GM19238 (cell line): Measurements from ENCODE around the gene ATN1.
"Not testable (repeated sequence)": the region's sequence is repeated elsewhere in the genome, so short reads cannot be mapped to it uniquely, and the experiment has no call there.

ENCODE experiments used
- DNase-seq: peaks from one replicate; pipeline ENCODE4 v3.0.0; 2011; ENCODE audit warnings: low spot score; ENCODE audit not compliant: insufficient read length

Gene ATN1

DNA sequence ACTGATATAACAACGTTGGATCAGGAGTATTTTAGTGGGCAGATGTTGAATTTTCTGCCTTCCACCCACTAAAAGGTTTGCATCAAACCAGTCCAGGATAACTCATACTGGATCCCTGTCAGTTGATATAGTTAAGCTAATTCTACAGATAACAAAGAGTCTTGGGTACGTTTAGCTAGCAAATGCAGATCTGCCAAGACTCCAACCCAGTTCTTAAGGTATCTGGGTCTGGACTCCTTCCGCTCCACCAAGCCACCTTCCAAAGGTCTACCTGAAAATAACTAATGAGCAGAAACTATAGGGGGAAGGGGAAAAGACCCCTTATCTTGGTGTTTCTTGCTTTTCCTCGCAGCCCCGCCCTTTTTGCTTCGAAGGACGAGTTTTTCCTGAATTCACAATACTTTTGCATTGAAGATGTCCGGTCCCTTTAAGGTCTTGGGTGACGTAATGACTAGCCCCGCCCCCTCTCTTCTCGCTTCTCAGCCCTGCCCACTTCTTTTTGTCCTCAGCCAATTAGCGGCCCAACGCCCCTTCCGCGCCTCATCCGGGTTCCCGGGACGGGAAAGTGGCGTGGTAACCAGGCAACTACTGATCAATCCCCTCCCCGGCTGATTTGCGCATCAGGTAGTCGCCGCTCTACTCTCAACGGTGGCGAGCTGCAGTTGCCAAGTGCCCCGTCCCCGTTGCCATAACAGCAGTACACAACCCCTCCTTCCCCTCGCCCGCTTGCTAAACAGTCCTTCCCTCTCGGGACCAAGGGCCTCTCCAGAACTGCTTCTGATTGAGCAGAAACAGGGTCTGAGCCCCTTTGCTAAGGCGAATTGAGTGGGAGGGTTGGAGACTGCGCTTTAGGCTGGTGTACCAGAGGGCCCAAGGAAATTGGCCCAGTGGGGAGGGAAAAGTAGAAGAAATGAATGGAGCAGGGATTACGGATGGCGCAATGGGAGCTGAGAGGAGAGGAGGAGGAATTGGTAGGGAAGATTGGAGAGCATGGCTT is 23.2 kb upstream of the ATN1 start, which contains the start of gene LRRC23:
Gene LRRC23, plus strand, starts transcription at position 543 of the 997 bp plus-strand sequence. CDS start 812 bp downstream, outside the sequence.
- peak; percentile 92 for DNase-seq

DNA sequence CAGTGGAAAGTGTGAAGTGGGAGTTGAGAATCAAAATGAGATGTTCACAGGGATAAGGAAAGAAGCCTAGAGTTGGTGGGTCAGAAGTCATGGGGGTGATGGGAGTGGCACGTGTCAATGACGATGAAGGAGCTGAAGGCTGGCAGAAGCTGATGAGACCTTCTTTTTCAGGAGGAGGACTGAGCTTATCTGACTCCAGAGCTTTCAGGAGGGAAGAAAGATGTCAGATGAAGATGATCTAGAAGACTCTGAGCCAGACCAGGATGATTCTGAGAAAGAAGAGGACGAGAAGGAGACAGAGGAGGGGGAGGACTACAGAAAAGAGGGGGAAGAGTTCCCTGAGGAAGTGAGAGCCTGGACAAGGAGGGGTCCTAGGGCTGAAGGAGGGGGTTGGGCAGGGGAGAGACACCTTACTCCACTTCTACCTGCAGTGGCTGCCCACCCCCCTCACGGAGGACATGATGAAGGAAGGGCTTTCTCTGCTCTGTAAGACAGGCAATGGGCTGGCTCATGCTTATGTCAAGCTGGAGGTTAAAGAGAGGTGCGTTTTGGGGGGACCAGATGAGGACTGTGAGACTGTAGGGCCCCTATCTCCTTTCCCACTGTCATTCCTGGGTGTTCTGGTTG is 22.2 kb upstream of the ATN1 start:
- no peak for DNase-seq

DNA sequence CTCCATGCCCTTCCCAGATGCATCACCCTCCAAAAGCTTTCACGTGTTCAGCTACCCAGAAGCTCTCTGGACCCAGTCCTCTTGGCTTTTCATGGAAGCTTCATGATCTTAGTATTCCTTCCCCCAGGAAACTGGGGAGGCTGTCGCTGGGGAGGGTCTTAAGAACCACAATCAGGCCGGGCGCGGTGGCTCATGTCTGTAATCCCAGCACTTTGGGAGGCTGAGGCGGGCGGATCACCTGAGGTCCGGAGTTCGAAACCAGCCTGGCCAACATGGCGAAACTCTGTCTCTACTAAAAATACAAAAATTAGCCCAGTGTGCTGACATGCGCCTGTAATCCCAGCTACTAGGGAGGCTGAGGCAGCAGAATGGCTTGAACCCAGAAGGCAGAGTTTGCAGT is 19.6 kb upstream of the ATN1 start:
- not testable (repeated sequence) for DNase-seq

DNA sequence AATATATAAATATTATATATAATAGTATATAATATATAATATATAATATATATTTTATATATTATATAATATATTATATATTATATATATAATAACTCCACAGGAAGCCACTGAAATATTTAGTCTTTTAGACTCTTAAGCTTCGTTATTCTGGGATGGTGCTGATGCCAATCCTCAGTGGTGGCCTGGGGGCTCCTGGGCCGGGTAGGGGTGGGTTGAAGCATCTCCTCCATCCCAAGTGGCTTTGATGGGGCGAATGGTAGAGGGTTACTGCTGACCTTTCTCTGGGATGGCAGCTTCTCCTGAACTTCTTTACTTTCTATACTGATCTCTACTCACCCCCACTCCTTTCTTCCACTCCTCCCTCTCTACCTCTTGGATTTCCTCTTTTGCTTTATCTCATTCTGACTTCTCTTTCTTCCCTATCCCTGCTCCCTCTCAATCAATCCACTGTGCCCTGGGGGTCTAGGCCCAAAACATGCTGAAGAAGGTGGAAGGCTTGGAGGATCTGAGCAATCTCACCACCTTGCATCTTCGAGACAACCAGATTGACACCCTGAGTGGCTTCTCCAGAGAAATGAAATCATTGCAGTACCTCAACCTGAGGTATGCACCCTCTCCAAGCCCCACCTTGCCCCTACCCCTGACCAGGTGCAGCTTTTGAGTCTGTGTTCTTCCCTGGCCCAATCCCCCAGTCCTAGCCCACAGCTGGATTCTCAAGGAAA is 18.2 kb upstream of the ATN1 start:
- no peak for DNase-seq

DNA sequence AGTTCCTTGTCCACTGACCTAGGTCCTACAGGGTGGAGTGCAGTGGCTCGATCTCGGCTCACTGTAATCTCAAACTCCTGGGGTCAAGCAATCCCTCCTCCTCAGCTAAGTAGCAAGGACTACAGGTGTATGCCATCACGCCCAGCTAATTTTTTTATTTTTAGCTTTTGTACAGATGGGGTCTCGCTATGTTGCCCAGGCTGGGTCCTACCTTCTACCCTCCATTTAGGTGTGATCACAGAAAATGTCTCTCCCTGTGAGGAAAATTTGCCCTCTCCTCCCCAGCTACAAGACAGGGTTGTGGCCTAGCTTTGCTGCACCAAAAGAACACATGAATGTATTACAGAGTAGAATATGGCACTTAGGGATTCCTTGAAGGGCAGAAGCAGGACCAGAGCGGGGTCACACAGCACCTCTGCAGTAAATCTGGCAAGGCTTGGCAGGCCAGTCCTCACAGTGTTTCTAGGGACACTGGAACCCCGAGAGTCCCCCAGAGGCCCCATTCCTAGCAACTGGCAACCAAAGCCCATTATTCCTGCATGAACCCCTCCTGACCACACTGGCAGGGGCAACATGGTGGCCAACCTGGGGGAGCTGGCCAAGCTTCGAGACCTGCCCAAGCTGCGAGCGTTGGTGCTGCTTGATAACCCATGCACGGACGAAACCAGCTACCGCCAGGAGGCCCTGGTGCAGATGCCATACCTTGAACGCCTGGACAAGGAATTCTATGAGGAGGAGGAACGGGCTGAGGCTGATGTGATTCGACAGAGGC is 15.4 kb upstream of the ATN1 start:
- no peak for DNase-seq

DNA sequence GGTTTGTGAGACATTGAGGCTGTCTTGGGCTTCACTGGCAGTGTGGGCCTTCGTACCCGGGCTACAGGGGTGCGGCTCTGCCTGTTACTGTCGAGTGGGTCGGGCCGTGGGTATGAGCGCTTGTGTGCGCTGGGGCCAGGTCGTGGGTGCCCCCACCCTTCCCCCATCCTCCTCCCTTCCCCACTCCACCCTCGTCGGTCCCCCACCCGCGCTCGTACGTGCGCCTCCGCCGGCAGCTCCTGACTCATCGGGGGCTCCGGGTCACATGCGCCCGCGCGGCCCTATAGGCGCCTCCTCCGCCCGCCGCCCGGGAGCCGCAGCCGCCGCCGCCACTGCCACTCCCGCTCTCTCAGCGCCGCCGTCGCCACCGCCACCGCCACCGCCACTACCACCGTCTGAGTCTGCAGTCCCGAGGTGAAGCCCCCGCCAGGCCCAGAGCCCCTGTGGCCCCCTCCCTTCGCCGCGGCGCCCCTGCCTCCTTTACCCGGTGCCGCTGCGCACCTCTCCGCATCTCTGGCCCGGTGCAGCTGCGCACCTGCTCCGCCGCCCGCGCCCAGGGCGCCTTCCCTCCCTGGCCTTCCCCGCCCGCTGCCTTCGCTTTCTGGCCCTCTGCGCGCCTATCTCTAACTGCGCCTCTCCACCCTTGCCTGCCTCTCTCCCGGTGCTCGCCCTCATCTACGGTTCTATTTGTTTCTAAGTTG is 13.4 kb upstream of the ATN1 start, which contains the start of gene ENO2:
Gene ENO2, plus strand, starts transcription at position 335 of the 701 bp plus-strand sequence. CDS start 1,253 bp downstream, outside the sequence.
- peak; percentile 75 for DNase-seq

DNA sequence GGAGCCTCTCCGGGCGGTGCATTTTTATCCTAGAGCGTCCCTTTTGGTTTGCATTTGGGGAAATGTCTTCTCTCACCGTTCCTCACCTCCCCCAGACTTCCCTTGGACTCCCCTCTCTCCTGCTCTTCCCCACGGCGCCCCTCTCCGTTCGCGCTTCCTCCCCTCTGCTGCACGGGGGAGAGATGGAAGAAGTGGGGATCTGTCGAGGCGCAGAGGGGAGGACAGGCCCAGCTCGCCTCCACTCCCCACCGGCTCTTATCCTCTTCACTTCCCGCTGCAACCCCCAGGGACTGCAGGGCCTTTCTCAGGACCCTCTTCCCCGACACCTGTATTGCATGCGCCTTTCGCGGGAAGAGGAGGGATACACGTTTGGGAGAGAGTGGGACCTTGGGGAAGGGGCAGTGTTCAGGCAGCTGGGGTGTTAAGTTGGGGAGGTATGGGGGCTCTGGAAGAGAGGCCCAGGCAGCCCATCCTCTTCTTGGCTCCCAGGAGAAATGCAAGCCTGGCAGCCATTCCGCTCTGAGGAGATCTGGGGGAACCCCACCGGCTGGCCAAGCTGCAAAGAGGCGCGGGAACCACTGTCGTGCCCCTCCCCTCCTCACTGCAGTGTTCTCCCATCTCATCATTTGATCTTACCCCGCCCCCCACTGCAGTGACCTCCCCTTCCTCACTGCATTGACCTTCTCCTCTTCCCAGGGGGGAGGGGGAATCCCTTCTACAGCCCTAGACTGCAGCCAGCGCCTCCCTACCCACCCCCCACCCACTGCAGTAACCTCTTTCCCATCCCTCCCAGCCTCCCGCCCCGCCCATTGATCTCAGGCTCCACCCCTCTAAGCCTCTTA is 12.6 kb upstream of the ATN1 start:
- no peak for DNase-seq

DNA sequence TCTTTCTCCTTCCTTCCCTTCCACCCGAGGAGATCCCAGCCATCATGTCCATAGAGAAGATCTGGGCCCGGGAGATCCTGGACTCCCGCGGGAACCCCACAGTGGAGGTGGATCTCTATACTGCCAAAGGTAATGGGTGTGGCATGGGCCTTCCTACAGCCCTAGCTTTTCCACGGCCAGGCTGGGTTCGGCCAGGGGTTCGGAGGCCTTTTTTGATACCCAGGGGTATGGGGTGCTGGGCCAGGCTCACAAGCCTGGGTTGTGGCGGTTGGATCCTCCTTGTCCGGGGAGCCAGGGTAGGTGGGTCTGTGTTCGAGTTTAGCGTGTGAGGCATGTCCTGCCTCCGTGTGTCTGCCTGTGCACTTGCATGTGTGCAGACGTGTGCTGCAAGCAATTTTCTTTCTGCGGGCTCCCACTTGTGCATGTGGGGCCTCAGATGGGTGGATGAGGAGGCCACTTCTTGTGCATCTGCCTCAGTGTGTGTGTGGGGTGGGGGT is 11.9 kb upstream of the ATN1 start:
- no peak for DNase-seq

DNA sequence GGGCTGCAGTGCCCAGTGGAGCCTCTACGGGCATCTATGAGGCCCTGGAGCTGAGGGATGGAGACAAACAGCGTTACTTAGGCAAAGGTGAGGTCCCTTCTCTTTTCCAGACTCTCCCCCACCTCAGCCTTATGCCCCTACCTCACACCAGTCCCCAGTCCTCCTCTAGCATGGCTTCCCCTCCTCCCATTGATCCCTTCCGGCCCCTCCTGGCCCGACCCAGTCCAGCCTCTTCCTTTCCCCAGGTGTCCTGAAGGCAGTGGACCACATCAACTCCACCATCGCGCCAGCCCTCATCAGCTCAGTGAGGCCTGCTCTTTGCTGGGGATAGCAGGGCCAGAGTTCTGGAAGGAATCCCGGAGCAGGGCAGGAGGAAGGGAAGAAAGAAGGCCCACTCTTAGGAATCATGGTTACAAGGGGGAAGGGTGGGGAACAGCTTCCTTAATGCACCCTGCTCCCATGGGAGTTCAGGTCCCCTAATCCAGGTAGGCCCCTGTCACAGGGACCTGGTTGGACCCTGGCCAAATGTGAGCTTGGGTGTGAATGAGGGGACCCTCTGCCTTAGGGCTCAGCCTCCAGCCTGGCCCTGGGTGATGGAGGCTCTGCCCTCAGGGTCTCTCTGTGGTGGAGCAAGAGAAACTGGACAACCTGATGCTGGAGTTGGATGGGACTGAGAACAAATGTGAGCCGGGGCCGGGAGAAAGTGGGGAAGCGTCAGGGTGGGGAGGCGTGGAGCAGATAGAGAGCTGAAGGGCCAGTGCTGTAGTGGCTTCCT is 11.1 kb upstream of the ATN1 start:
- no peak for DNase-seq

DNA sequence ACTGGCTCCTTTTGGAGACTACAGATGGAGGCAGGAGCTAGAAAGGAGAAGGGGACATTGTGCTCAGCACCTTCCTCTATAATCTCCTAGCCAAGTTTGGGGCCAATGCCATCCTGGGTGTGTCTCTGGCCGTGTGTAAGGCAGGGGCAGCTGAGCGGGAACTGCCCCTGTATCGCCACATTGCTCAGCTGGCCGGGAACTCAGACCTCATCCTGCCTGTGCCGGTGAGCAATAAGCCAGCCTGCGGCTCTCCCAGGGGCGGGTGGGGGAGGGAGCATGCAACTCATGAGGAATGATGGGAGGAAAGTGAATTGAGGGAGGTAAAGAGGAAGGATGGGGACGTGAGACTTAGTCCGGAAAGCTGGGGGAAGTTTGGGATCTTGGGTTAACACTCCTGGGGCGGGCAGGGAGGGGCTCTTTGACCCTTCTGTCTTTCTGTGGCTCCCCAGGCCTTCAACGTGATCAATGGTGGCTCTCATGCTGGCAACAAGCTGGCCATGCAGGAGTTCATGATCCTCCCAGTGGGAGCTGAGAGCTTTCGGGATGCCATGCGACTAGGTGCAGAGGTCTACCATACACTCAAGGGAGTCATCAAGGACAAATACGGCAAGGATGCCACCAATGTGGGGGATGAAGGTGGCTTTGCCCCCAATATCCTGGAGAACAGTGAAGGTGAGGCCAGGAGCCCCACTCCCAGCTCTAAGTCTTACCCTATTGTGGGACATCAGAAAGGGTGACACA is 10.1 kb upstream of the ATN1 start:
- no peak for DNase-seq

DNA sequence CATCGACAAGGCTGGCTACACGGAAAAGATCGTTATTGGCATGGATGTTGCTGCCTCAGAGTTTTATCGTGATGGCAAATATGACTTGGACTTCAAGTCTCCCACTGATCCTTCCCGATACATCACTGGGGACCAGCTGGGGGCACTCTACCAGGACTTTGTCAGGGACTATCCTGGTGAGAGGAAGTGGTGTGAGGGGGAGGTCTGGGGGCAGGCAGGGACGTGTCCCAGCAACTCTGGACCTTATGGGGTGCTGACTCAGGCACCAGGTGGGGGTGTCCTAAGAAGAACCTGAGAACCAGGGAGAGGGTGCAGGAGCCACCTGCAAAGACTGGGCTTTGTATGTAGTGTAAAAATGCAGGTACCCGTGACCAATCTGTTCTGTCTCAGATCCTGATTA is 8.2 kb upstream of the ATN1 start:
- no peak for DNase-seq

DNA sequence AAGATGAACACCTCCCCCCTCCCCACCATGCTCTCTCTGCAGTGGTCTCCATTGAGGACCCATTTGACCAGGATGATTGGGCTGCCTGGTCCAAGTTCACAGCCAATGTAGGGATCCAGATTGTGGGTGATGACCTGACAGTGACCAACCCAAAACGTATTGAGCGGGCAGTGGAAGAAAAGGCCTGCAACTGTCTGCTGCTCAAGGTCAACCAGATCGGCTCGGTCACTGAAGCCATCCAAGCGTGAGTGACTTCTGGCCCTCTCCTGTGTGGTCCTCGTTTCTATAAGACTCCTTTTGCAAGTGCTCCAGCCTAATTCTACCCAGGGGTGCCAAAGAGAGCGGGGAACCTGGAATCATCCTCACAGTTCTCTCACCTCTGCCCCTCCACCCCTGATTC is 6.2 kb upstream of the ATN1 start:
- DNase-seq: no peak

DNA sequence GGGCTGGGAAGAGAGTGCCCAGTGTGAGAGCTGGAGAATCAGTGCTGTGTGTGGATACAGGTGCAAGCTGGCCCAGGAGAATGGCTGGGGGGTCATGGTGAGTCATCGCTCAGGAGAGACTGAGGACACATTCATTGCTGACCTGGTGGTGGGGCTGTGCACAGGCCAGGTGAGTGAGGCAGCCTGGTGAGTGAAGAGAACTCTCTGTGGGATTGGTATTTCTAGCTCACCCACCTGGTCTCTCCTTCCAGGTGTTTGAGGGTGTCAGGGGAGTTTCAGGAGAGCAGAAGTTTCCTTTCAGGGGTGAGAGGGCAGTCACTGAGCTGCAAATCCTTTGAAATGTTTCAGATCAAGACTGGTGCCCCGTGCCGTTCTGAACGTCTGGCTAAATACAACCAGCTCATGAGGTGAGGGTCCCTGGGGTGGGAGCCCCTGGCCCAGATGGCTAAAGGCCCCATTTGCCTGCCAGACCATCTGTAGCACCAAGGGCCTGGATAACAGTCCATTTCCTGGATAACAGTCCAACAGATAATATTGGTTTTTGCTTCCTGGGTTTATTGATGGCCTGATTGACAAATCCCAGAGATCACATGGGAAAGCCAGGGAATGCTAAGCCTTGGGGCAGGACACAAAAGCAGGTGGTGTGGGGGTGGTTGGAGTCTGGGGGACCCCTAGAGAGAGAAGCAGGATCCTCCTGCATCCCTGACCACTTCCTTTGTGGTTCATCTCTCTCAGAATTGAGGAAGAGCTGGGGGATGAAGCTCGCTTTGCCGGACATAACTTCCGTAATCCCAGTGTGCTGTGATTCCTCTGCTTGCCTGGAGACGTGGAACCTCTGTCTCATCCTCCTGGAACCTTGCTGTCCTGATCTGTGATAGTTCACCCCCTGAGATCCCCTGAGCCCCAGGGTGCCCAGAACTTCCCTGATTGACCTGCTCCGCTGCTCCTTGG is 5.5 kb upstream of the ATN1 start:
- peak; percentile 42 for DNase-seq

DNA sequence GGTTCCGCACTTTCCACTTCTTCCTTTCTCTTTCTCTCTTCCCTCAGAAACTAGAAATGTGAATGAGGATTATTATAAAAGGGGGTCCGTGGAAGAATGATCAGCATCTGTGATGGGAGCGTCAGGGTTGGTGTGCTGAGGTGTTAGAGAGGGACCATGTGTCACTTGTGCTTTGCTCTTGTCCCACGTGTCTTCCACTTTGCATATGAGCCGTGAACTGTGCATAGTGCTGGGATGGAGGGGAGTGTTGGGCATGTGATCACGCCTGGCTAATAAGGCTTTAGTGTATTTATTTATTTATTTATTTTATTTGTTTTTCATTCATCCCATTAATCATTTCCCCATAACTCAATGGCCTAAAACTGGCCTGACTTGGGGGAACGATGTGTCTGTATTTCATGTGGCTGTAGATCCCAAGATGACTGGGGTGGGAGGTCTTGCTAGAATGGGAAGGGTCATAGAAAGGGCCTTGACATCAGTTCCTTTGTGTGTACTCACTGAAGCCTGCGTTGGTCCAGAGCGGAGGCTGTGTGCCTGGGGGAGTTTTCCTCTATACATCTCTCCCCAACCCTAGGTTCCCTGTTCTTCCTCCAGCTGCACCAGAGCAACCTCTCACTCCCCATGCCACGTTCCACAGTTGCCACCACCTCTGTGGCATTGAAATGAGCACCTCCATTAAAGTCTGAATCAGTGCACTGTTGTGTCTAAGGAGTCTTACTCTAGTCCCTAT is 4.6 kb upstream of the ATN1 start:
- no peak for DNase-seq

DNA sequence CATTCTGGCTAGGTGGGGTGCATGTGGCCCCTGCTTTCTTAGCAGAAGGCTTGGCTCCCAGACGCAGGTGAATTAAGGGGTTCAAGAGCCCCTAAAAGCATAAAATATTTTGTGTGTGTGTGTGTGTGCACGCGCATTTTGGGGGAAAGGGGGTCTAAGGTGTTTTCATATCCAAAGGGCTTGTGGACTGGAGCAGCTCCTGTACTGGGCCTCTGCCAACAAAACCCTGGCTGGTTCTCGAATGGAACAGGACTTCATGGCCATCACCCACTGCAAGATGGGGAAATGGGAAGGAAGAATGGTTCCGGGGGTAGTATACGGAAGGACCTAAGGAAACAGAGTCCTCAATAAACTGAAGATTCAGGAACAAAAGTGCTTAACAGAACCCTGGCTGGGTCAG is 3.9 kb upstream of the ATN1 start:
- DNase-seq: no peak

DNA sequence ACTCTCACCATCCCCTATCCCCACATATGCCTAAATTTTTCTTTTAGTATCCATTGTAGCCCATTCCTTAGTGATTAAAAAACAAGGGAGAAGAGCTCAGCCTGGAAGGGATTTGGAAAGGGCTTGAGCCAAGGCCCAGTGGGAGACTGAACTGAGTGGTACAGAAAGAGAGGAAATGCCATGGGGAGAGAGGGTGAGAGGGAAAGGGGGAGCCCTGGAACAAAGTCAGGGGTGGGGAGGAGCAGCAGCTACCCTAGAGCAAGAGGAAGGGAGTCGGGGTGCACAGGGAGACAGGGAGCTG is 2.6 kb upstream of the ATN1 start:
- no peak for DNase-seq
